ENCODE data around the gene BEST1. TPM values are rescaled to one million over a fixed set of nuclear protein-coding genes. Genes with fewer than 3 reads are reported as not detected.
A peak's percentile ranks its signal among the peaks of the same experiment; 100 is the strongest.

The BEST1 gene
- total and polyA plus RNA-seq, 2 of the 13 experiments (the other 11 are each of a cell fraction or from before 2014, with no cell fraction given): 0.09 to 0.65 TPM

DNA sequence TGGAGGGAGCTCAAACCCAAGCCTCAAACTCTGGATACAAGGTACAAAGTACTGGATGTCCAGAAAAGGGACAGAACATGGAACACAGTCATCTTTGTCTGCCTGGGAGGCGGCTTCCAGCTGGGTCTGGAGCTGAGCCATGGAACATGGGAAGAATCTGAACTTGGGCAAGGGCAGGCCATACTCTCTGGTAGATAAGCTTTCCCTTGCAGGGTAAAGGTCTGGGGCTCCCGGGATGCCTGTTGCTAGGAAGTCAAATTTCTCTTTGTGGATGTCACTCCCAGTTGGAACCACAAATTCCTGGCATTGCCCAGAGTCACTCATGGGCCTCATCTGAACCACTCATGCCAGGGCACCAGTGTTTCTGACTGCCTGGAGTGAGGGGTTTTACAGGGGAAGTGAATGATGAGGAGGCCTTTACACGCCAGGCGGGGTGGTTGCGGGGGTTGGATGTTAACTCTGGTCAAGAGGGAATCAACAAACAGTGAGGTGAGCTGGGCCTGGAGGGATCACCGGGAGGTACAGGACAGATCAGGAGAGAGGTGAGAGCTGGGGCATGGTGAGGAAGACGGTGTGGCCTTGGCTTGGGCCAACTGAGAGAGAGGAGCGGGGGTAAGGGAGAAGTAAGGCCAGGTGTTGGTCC lies 11.5 kb downstream of the BEST1 start (continued):
- TF ChIP-seq, protein P1, sequence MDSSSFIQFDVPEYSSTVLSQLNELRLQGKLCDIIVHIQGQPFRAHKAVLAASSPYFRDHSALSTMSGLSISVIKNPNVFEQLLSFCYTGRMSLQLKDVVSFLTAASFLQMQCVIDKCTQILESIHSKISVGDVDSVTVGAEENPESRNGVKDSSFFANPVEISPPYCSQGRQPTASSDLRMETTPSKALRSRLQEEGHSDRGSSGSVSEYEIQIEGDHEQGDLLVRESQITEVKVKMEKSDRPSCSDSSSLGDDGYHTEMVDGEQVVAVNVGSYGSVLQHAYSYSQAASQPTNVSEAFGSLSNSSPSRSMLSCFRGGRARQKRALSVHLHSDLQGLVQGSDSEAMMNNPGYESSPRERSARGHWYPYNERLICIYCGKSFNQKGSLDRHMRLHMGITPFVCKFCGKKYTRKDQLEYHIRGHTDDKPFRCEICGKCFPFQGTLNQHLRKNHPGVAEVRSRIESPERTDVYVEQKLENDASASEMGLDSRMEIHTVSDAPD (CRISPR knock-in tag; IDR thresholded peaks at IDR 0.05): 0 out of 2 replicates have a peak, but pooled peaks have one; percentile 51
- TF ChIP-seq JDP2 (CRISPR knock-in tag; IDR thresholded peaks at IDR 0.05; ENCODE audit: borderline replicate concordance): no peak
- TF ChIP-seq PPARG (CRISPR knock-in tag; conservative IDR thresholded peaks at IDR 0.05): peak; percentile 94
- no peak for TF ChIP-seq ERF (CRISPR knock-in tag; IDR thresholded peaks at IDR 0.05)
- no peak for TF ChIP-seq ZNF256 (CRISPR knock-in tag; conservative IDR thresholded peaks at IDR 0.05)
- TF ChIP-seq, protein P2, sequence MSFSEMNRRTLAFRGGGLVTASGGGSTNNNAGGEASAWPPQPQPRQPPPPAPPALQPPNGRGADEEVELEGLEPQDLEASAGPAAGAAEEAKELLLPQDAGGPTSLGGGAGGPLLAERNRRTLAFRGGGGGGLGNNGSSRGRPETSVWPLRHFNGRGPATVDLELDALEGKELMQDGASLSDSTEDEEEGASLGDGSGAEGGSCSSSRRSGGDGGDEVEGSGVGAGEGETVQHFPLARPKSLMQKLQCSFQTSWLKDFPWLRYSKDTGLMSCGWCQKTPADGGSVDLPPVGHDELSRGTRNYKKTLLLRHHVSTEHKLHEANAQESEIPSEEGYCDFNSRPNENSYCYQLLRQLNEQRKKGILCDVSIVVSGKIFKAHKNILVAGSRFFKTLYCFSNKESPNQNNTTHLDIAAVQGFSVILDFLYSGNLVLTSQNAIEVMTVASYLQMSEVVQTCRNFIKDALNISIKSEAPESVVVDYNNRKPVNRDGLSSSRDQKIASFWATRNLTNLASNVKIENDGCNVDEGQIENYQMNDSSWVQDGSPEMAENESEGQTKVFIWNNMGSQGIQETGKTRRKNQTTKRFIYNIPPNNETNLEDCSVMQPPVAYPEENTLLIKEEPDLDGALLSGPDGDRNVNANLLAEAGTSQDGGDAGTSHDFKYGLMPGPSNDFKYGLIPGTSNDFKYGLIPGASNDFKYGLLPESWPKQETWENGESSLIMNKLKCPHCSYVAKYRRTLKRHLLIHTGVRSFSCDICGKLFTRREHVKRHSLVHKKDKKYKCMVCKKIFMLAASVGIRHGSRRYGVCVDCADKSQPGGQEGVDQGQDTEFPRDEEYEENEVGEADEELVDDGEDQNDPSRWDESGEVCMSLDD (CRISPR knock-in tag; IDR thresholded peaks at IDR 0.05; ENCODE audit: borderline replicate concordance): no peak
- no peak for TF ChIP-seq LCORL (IDR thresholded peaks at IDR 0.05)
- TF ChIP-seq LCORL (CRISPR knock-in tag; IDR thresholded peaks at IDR 0.05): peak; percentile 59; the same call in 1 of the 2 replicates
- TF ChIP-seq PAF1 (CRISPR knock-in tag; IDR thresholded peaks at IDR 0.05): no peak
- TF ChIP-seq TBX3 (IDR thresholded peaks at IDR 0.05; ENCODE audit: borderline replicate concordance): no peak
- TF ChIP-seq RAD21 (CRISPR knock-in tag; IDR thresholded peaks at IDR 0.05): no peak
- no peak for TF ChIP-seq KDM1A (CRISPR knock-in tag; IDR thresholded peaks at IDR 0.05)
- TF ChIP-seq GABPA (IDR thresholded peaks at IDR 0.05; ENCODE audit: low read depth, low read length): no peak
- no peak for TF ChIP-seq GABPA (CRISPR knock-in tag; IDR thresholded peaks at IDR 0.05; ENCODE audit: low read depth)
- no peak for TF ChIP-seq ZNF317 (CRISPR knock-in tag; IDR thresholded peaks at IDR 0.05)
- TF ChIP-seq, protein P3, sequence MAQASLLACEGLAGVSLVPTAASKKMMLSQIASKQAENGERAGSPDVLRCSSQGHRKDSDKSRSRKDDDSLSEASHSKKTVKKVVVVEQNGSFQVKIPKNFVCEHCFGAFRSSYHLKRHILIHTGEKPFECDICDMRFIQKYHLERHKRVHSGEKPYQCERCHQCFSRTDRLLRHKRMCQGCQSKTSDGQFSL (CRISPR knock-in tag; IDR thresholded peaks at IDR 0.05): no peak
- TF ChIP-seq, protein P4, sequence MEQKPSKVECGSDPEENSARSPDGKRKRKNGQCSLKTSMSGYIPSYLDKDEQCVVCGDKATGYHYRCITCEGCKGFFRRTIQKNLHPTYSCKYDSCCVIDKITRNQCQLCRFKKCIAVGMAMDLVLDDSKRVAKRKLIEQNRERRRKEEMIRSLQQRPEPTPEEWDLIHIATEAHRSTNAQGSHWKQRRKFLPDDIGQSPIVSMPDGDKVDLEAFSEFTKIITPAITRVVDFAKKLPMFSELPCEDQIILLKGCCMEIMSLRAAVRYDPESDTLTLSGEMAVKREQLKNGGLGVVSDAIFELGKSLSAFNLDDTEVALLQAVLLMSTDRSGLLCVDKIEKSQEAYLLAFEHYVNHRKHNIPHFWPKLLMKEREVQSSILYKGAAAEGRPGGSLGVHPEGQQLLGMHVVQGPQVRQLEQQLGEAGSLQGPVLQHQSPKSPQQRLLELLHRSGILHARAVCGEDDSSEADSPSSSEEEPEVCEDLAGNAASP (CRISPR knock-in tag; IDR thresholded peaks at IDR 0.05; ENCODE audit: borderline replicate concordance): no peak
- TF ChIP-seq PLRG1 (conservative IDR thresholded peaks at IDR 0.05): no peak
- TF ChIP-seq CBFB (CRISPR knock-in tag; IDR thresholded peaks at IDR 0.05): no peak
- no peak for TF ChIP-seq PTBP1 (IDR thresholded peaks at IDR 0.05; ENCODE audit: low read depth, low read length, poor library complexity, severe bottlenecking)
- peak; percentile 56; the same call in 1 of the 2 replicates for TF ChIP-seq PHF21A (CRISPR knock-in tag; IDR thresholded peaks at IDR 0.05)
- TF ChIP-seq, protein P5, sequence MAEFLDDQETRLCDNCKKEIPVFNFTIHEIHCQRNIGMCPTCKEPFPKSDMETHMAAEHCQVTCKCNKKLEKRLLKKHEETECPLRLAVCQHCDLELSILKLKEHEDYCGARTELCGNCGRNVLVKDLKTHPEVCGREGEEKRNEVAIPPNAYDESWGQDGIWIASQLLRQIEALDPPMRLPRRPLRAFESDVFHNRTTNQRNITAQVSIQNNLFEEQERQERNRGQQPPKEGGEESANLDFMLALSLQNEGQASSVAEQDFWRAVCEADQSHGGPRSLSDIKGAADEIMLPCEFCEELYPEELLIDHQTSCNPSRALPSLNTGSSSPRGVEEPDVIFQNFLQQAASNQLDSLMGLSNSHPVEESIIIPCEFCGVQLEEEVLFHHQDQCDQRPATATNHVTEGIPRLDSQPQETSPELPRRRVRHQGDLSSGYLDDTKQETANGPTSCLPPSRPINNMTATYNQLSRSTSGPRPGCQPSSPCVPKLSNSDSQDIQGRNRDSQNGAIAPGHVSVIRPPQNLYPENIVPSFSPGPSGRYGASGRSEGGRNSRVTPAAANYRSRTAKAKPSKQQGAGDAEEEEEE (CRISPR knock-in tag; IDR thresholded peaks at IDR 0.05; ENCODE audit: borderline replicate concordance): no peak
- no peak for TF ChIP-seq MZF1 (CRISPR knock-in tag; IDR thresholded peaks at IDR 0.05; ENCODE audit: borderline replicate concordance)
- peak; percentile 31 for TF ChIP-seq XRCC5 (optimal IDR thresholded peaks at IDR 0.05; ENCODE audit: low read length)
- no peak for TF ChIP-seq NR3C1 (CRISPR knock-in tag; IDR thresholded peaks at IDR 0.05)
- TF ChIP-seq HMG20A (CRISPR knock-in tag; IDR thresholded peaks at IDR 0.05; ENCODE audit: borderline replicate concordance): no peak
